Activated CD4-positive, alpha-beta T cell treated with anti-CD3 and anti-CD28 coated beads, Interleukin-2, amount 10 ng/mL, durations not matched to agents 7 days and 5 days (primary cell): ENCODE measurements around the gene CHST9. TPM values are rescaled to one million over a fixed set of nuclear protein-coding genes. Genes with fewer than 3 reads are reported as not detected.
"Not testable (repeated sequence)": the region's sequence is repeated elsewhere in the genome, so short reads cannot be mapped to it uniquely, and the experiment has no call there.

Source experiments
- CTCF ChIA-PET: fragments of 350-600 bp; sonication (Branson Sonifier 250); formaldehyde crosslinking; loops from one replicate; lab custom pipeline; 2021; ENCODE audit warnings: antibody characterized with exemption; lab: Charles Lee
- POLR2A ChIA-PET: fragments of 350-600 bp; sonication (Branson Sonifier 250); formaldehyde crosslinking; loops from one replicate; lab custom pipeline; 2021; ENCODE audit warnings: antibody characterized with exemption; lab: Charles Lee
- DNase-seq: peaks from one replicate; pipeline ENCODE4 v3.0.0-alpha.2; 2020
- H3K27ac Mint-ChIP-seq: one replicate; pipeline ENCODE4 v1.8.0; 2021; ENCODE audit warnings: mild to moderate bottlenecking, moderate library complexity, mixed read lengths
- H3K27me3 Mint-ChIP-seq: one replicate; pipeline ENCODE4 v1.8.0; 2021; ENCODE audit warnings: mixed read lengths
- H3K36me3 Mint-ChIP-seq: one replicate; pipeline ENCODE4 v1.8.0; 2021; ENCODE audit warnings: low read depth, mixed read lengths
- H3K4me1 Mint-ChIP-seq: one replicate; pipeline ENCODE4 v1.8.0; 2021; ENCODE audit warnings: mixed read lengths
- H3K4me3 Mint-ChIP-seq: one replicate; pipeline ENCODE4 v1.8.0; 2021; ENCODE audit warnings: mild to moderate bottlenecking, moderate library complexity, mixed read lengths
- H3K9me3 Mint-ChIP-seq: one replicate; pipeline ENCODE4 v1.8.0; 2021; ENCODE audit warnings: mixed read lengths
- total RNA-seq, 2 experiments: library from RNA; stranded (reverse); gene quantifications; one replicate each; pipeline ENCODE4 v1.2.3, GENCODE V29; 2021

Gene CHST9
- total RNA-seq, 2 experiments from 2014 or later = not detected

DNA sequence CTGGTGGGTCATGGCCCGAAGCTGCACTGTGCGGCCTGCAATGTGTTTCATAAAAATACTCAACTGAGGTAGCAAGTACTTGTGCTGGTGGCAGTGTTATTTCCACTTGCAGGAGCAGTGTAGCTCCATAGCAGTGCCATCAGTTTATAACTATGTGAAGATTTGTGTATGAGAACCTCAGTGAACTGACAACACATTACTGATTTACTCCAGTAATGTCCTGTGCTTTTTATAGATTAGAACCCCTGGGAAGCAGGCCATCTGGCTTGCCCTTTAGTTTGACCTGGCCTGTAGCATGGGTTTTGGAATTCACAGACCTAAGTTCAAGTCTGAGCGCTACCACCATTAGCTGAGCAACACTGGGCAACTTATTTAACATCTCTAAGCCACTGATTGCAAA lies 219.9 kb downstream of the CHST9 start:
- no peak for DNase-seq
- no peak overlapping the region for H3K4me3 Mint-ChIP-seq
- CTCF ChIA-PET = no interaction called here
- H3K36me3 Mint-ChIP-seq = no peaks in the 10 kb centered on the region
- H3K27ac Mint-ChIP-seq = no peak overlapping the region
- no peaks in the 10 kb centered on the region for H3K4me1 Mint-ChIP-seq
- H3K27me3 Mint-ChIP-seq = no peaks in the 10 kb centered on the region
- H3K9me3 Mint-ChIP-seq = no peaks in the 10 kb centered on the region
- POLR2A ChIA-PET = no interaction called here

DNA sequence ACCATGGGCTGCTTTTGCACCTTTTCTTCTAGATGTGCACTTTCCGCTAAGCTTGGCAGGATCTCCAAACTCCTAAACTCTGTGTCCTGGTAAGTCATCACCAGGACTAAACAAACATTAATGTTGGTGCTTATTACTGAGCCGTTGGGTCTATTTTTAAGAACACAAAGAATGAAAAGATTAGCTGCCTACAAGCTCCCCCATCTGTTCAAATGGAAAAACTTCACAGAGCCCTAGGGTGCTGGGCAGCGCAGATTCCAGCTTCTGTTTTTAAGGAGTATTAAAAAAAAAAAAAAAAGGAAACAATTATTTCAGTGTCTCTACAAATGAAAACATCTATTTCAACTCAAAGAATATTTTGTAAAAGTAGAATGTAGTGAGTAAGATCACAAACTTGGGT lies 221.8 kb downstream of the CHST9 start:
- no peak for DNase-seq

DNA sequence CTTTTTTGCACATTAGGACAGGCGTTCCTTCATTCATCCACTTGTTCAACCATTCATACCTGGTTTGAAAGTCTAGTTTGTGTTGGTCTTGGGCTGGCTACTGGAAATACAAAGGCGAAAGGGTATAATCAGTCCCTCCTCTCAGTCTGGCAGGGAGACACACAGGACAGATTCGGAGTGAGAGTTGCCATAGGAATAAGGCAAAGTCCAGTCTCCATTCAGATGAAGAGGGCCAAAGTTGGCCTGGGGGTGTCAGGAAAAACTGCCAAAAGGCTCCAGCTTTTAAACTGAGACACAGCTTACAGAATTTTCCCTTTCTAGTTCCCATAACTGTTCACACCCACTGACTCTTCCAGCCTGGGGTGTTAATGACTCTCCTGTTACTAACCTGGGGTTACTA lies 223.3 kb downstream of the CHST9 start:
- CTCF ChIA-PET = interaction anchor here (0.7 kb wide), 1 partner anchor 30 kb away, joined by 3 read pairs; no protein-coding TSS in a partner anchor
- POLR2A ChIA-PET = no interaction called here
- Mint-ChIP-seq H3K27ac (no peak overlapping the region), H3K36me3 (no peaks in the 10 kb centered on the region), H3K4me1 (no peaks in the 10 kb centered on the region), H3K27me3 (no peaks in the 10 kb centered on the region), H3K4me3 (no peak overlapping the region), H3K9me3 (no peaks in the 10 kb centered on the region)
- no peak for DNase-seq

More for the DNA sequence above, 221.8 kb downstream of the CHST9 start:
- POLR2A ChIA-PET = no interaction called here
- Mint-ChIP-seq H3K4me3 (no peak overlapping the region), H3K36me3 (no peaks in the 10 kb centered on the region), H3K27ac (no peak overlapping the region), H3K4me1 (no peaks in the 10 kb centered on the region), H3K27me3 (no peaks in the 10 kb centered on the region), H3K9me3 (no peaks in the 10 kb centered on the region)
- CTCF ChIA-PET = no interaction called here

DNA sequence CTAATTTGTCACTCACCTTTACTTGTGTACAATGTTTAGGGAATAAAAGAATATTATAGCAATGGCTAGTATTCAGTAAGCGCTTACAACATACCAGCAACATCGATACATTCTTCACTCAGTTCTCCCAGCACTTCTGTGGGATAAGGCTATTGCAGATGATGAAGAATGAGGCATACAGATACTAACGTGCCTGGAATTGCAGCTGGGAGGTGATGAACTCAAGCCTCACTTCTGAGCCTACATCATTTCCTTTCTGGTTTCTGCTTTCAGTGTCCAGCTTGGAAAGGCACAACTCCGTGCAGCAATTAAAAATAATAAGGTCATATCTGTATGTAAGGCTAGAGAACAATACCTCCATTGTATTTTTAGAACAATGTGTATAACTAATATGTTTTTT lies 224.2 kb downstream of the CHST9 start:
- CTCF ChIA-PET = no interaction called here
- Mint-ChIP-seq H3K4me1 (no peaks in the 10 kb centered on the region), H3K4me3 (no peak overlapping the region), H3K9me3 (no peaks in the 10 kb centered on the region), H3K36me3 (no peaks in the 10 kb centered on the region), H3K27ac (no peak overlapping the region), H3K27me3 (no peaks in the 10 kb centered on the region)
- POLR2A ChIA-PET = no interaction called here
- no peak for DNase-seq

DNA sequence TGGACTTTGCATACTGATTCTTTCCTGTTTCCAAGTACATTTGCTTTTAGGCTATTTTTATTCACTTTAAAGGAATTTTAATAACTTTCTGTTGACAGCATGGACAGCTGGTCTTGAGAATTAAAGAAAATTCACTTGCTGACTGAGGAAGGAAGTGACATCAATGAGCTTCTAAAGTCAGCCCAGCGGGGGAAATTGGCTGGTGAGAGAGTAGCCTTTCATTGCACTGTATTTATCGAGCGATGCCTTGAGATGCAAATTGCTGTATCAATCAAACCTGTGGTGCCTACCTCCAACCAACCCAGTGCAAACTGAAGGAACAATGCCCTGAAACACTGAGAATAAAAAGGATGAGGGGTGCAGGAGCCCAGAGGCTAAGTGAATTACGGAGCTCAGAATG lies 228.2 kb downstream of the CHST9 start:
- H3K36me3 Mint-ChIP-seq = no peaks in the 10 kb centered on the region
- ChIA-PET CTCF (no interaction called here), POLR2A (no interaction called here)
- H3K4me3 Mint-ChIP-seq = no peak overlapping the region
- no peaks in the 10 kb centered on the region for H3K4me1 Mint-ChIP-seq
- H3K27me3 Mint-ChIP-seq = no peaks in the 10 kb centered on the region
- no peaks in the 10 kb centered on the region for H3K9me3 Mint-ChIP-seq
- DNase-seq = no peak
- H3K27ac Mint-ChIP-seq = no peak overlapping the region

DNA sequence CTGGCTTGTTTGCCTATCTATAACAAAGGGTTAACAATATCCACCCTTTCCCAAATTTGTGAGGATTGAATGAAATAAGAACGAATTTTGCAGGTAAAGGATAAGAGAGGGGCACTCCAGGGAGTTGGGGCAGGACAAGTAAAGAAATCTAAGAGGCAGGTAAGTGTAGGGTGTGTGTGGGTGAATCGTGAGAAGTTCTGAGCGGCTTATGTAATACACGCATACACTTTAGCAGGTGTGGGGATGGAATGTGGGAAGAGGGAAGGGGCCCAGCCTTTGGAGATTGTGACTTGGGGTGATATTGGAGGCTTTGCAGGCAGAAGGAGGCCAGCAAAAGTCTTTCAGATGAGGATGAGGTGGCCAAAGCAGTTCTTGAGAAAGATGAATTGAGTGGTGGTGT lies 236.4 kb downstream of the CHST9 start:
- ChIA-PET POLR2A (no interaction called here), CTCF (no interaction called here)
- Mint-ChIP-seq H3K4me1 (no peaks in the 10 kb centered on the region), H3K9me3 (no peaks in the 10 kb centered on the region), H3K4me3 (no peak overlapping the region), H3K36me3 (no peaks in the 10 kb centered on the region), H3K27me3 (no peaks in the 10 kb centered on the region), H3K27ac (no peak overlapping the region)
- no peak for DNase-seq

DNA sequence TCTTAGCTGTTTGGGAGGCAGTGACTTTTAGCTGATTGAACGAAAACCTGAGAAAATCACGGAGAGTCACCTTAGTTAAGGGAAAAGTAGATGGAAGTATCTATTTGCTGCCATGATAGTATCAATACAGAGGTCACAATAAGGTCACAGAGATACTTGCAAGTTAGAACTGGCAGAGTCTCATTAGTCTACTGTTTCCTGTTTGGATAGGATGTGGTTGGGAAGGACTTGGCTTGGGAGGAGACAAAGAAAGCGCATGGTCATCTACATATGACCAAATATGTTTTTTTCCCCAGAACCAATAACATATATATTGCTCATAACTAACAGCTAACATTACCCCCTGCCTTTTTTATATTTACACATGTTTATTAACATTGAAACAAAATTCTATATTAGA lies 241.2 kb downstream of the CHST9 start:
- H3K36me3 Mint-ChIP-seq = no peaks in the 10 kb centered on the region
- DNase-seq = no peak
- H3K9me3 Mint-ChIP-seq = no peaks in the 10 kb centered on the region
- no peak overlapping the region for H3K4me3 Mint-ChIP-seq
- no peaks in the 10 kb centered on the region for H3K27me3 Mint-ChIP-seq
- no peak overlapping the region for H3K27ac Mint-ChIP-seq
- POLR2A ChIA-PET = no interaction called here
- CTCF ChIA-PET = no interaction called here
- no peaks in the 10 kb centered on the region for H3K4me1 Mint-ChIP-seq

DNA sequence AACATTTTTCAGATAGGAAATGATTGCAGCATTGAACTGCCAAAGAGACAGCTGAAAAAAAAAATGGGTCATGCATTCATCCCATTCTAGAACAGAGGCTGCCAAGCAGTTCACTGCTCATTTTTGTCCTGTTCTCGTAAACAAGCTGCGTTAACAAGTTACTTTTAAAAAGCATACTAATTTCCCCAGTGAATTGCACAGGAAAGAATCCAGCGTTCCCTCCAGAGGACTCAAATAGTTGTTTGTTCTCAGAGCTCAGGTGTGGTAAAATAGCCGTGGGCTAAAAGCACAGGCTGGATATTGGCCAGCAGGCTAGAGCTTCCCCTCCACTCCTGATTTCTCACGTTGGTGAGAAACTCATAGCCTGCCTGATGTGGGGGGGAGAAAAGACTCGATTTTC lies 243.5 kb downstream of the CHST9 start:
- H3K9me3 Mint-ChIP-seq = no peaks in the 10 kb centered on the region
- no peak overlapping the region for H3K4me3 Mint-ChIP-seq
- no peak overlapping the region for H3K27ac Mint-ChIP-seq
- no peaks in the 10 kb centered on the region for H3K27me3 Mint-ChIP-seq
- H3K4me1 Mint-ChIP-seq = no peaks in the 10 kb centered on the region
- no peak for DNase-seq
- POLR2A ChIA-PET = no interaction called here
- CTCF ChIA-PET = interaction anchor here (1.6 kb wide), 1 partner anchor 8 kb away, joined by 4 read pairs; no protein-coding TSS in a partner anchor
- no peaks in the 10 kb centered on the region for H3K36me3 Mint-ChIP-seq

DNA sequence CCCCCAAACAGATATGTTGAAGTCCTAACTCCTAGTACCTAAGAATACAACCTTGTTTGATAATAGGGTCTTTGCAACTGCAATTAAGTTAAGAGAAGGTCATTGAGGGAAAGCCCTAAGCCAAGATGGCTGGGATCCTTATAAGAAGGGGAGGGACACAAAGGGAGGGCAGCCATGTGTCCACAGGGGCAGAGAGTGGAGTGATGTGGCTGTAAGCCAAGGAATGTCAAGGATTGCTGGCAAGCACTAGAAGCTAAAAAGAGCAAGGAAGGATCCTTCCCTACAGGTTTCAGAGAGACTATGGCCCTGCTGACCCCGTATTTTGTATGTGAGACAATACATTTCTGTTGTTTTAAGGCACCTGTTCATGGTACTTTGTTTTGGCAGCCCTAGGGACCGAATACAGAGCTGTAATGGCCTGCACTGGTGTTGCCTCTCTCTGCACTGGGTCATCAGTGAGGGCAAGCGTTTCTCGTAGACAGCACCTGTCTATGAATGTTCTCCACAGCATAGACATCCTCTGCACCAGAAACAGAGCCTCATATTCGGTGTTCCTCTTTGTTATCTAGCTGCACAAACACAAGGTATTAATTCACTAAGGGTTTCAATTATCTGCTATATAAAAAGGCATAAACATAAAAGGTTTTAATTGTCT lies 244.2 kb downstream of the CHST9 start:
- ChIA-PET POLR2A (no interaction called here), CTCF (interaction anchor here (1.6 kb wide), 1 partner anchor 9 kb away, joined by 4 read pairs; no protein-coding TSS in a partner anchor)
- H3K4me1 Mint-ChIP-seq = no peaks in the 10 kb centered on the region
- H3K4me3 Mint-ChIP-seq = no peak overlapping the region
- H3K27me3 Mint-ChIP-seq = no peaks in the 10 kb centered on the region
- no peaks in the 10 kb centered on the region for H3K9me3 Mint-ChIP-seq
- DNase-seq = no peak
- H3K27ac Mint-ChIP-seq = no peak overlapping the region
- H3K36me3 Mint-ChIP-seq = no peaks in the 10 kb centered on the region

DNA sequence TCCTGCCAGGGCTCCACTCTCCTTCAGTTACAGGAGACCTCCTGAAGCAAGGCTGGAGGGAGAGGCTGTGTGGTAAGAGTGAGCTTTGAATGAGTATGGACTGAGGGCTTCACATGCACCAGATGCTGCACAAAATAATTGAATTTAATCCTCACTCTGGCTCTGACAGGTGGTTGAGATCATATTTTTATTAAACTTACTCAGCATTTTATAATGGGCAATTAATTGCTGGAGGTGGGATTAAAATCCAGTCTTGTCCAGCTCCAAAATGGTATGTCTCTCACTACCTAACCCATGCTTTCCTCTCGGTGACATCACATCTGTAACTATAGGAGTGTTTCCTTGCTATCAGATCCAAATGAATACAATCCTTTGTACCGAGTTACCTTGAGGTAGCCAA lies 253.4 kb downstream of the CHST9 start:
- DNase-seq = no peak
- H3K27ac Mint-ChIP-seq = no peak overlapping the region
- CTCF ChIA-PET = interaction anchor here (0.6 kb wide), 1 partner anchor 31 kb away, joined by 3 read pairs; no protein-coding TSS in a partner anchor
- no peaks in the 10 kb centered on the region for H3K27me3 Mint-ChIP-seq
- H3K4me3 Mint-ChIP-seq = no peak overlapping the region
- H3K36me3 Mint-ChIP-seq = no peaks in the 10 kb centered on the region
- no peaks in the 10 kb centered on the region for H3K4me1 Mint-ChIP-seq
- H3K9me3 Mint-ChIP-seq = no peaks in the 10 kb centered on the region
- POLR2A ChIA-PET = no interaction called here

DNA sequence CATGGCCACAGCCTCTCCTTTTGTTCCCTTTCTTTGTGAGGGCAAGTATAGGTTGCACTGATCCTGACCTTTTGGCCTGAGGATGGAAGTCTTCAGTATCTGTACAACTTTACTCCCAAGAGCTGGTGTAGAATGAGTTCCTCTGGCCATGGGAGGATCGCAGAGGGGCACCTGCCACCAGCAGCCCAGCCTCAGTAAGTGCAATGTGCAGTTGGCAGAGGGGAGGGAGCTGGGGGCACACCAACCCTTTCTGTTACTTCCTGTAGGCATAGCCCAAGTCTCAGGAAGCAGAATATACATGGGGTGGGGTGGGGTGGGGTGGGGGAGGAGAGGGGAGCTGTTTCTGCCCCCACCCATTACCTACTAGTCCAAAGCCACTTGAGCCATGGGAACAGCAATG lies 254.5 kb downstream of the CHST9 start:
- Mint-ChIP-seq H3K36me3 (no peaks in the 10 kb centered on the region), H3K27me3 (peaks cover 2% of the 10 kb centered on the region), H3K4me3 (no peak overlapping the region), H3K4me1 (no peaks in the 10 kb centered on the region), H3K27ac (no peak overlapping the region), H3K9me3 (no peaks in the 10 kb centered on the region)
- ChIA-PET CTCF (no interaction called here), POLR2A (no interaction called here)
- DNase-seq = no peak

DNA sequence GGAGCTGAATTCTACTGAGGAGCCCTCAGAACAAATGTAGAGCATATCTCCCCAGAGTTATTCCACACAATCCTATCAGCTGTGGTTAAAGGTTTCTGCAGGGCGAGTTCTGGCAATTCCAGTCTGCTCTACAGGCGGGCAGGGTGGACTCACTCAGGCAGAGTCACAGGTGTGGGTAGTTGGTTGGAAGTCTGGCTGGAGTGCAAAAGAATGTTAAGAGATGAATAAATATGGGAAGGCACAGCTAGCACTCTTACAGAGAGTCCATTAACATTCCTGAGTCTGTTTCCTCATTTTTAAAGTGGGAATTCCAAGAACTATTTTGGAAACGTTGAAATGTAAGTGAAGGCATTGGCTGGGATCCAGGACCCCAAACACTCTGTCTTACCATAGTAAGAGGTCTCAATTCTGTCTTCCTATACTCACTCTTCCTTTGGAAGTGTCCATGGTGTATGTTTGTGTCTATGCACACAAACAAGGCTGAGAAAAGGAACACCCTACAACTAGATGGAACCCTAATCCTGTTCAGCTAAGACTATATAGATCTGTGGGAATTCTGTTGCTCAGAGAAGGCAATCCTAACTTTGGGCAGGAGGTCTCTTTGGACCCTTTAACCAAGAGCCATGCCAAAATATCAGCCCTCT lies 256.3 kb downstream of the CHST9 start:
- no peak overlapping the region for H3K27ac Mint-ChIP-seq
- H3K4me3 Mint-ChIP-seq = no peak overlapping the region
- no peaks in the 10 kb centered on the region for H3K9me3 Mint-ChIP-seq
- H3K36me3 Mint-ChIP-seq = no peaks in the 10 kb centered on the region
- H3K4me1 Mint-ChIP-seq = no peaks in the 10 kb centered on the region
- no peak for DNase-seq
- peaks cover 2% of the 10 kb centered on the region for H3K27me3 Mint-ChIP-seq
- CTCF ChIA-PET = no interaction called here
- POLR2A ChIA-PET = no interaction called here

DNA sequence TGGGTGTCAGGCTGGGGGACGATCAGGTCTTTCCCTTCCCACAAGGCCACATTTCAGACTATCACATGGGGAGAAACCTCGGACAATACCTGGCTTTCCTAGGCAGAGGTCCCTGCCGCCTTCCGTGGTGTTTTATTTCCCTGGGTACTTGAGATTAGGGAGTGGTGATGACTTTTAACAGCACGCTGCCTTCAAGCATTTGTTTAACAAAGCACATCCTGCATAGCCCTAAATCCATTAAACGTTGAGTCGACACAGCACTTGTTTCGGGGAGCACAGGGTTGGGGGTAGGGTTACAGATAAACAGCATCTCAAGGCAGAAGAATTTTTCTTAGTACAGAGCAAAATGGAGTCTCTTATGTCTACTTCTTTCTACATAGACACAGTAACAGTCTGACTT lies 257.3 kb downstream of the CHST9 start:
- POLR2A ChIA-PET, H3K9me3 Mint-ChIP-seq, CTCF ChIA-PET, H3K27me3 Mint-ChIP-seq, DNase-seq, H3K4me3 Mint-ChIP-seq, H3K27ac Mint-ChIP-seq, H3K4me1 Mint-ChIP-seq, H3K36me3 Mint-ChIP-seq: not testable (repeated sequence)
